ENCODE measurements around the gene SOX8. TPM values are rescaled to one million over a fixed set of nuclear protein-coding genes. Genes with fewer than 3 reads are reported as not detected.

The SOX8 gene
- total and polyA plus RNA-seq, 2 donors (not counting 1 experiment from before 2014, with no cell fraction given) = 0.03 TPM; not detected in 1

DNA sequence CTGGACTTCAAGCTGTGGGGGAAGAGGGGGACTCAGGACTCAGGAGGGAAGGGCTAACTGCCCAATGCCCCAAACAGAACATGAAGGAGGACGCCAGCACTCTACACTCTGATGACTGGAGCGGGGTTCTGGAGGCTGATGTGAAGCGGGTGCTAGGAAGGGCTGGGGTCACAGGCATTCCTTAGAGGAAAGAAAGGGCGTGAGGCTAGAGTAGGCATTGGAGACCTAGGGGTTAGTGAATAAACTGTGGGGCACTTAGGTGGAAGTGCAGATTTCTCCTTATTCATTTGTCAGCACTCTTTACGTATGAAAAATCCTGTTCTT lies 10.0 kb upstream of the SOX8 start:
- H3K4me3 ChIP-seq (replicated peaks in 1 of 4; ENCODE audit: control extremely low read depth in 1 of 4, insufficient read depth in 1 of 4, low read depth in 3 of 4, low read length in 4 of 4) = no peak overlapping the region
- no peak for TF ChIP-seq EZH2 (IDR thresholded peaks at IDR 0.05; ENCODE audit: low read length, missing control alignments)
- TF ChIP-seq, protein P1, sequence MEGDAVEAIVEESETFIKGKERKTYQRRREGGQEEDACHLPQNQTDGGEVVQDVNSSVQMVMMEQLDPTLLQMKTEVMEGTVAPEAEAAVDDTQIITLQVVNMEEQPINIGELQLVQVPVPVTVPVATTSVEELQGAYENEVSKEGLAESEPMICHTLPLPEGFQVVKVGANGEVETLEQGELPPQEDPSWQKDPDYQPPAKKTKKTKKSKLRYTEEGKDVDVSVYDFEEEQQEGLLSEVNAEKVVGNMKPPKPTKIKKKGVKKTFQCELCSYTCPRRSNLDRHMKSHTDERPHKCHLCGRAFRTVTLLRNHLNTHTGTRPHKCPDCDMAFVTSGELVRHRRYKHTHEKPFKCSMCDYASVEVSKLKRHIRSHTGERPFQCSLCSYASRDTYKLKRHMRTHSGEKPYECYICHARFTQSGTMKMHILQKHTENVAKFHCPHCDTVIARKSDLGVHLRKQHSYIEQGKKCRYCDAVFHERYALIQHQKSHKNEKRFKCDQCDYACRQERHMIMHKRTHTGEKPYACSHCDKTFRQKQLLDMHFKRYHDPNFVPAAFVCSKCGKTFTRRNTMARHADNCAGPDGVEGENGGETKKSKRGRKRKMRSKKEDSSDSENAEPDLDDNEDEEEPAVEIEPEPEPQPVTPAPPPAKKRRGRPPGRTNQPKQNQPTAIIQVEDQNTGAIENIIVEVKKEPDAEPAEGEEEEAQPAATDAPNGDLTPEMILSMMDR (conservative IDR thresholded peaks at IDR 0.05 in 1 of 2, IDR thresholded peaks at IDR 0.05 in 1 of 2; ENCODE audit: low read depth in 1 of 2, low read length in 2 of 2) = no peak
- H3K9ac ChIP-seq (ENCODE audit: insufficient read depth, low read length) = no peak overlapping the region
- H3K36me3 ChIP-seq (ENCODE audit: control insufficient read depth, insufficient read depth, low read length) = no peaks in the 10 kb centered on the region
- H3K27me3 ChIP-seq (ENCODE audit: control insufficient read depth, insufficient read depth, low read length) = peaks cover 12% of the 10 kb centered on the region
- no peaks in the 10 kb centered on the region for H3K79me2 ChIP-seq (ENCODE audit: control insufficient read depth, insufficient read depth, low read length)
- H3K4me1 ChIP-seq (ENCODE audit: control insufficient read depth, extremely low read depth, insufficient read depth, low read length) = peaks cover 2% of the 10 kb centered on the region
- no peak overlapping the region for H2AFZ ChIP-seq (ENCODE audit: low read length)
- no peak overlapping the region for H3K4me2 ChIP-seq (ENCODE audit: extremely low read depth, insufficient read depth, low read length)
- no peak overlapping the region for H3K27ac ChIP-seq (ENCODE audit: insufficient read depth, low read length)
- H3K9me3 ChIP-seq (ENCODE audit: control insufficient read depth, insufficient read depth, low read depth, low read length) = no peaks in the 10 kb centered on the region
- DNase-seq (ENCODE audit: low read depth in 2 of 2) = no peak
- H4K20me1 ChIP-seq (ENCODE audit: control insufficient read depth, extremely low read depth, insufficient read depth, low read length) = no peaks in the 10 kb centered on the region

DNA sequence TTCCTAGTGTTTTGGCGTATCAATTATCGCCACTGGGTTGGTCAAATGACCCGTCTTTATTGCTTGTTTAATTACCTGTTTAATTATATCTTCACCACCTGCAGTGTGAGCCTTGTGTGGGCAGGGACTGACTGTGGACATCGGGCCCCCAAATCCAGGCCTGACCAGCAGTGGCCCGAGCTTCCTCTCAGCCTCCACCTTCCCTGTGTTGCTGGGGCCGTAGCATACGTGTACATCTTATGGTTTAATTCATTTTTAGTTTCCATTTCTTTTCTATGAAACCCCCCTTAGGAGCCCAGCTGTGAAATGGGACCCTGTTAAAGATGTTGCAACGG lies 9.6 kb upstream of the SOX8 start:
- TF ChIP-seq, protein P1 (conservative IDR thresholded peaks at IDR 0.05 in 1 of 2, IDR thresholded peaks at IDR 0.05 in 1 of 2; ENCODE audit: low read depth in 1 of 2, low read length in 2 of 2) = no peak
- no peak for TF ChIP-seq EZH2 (IDR thresholded peaks at IDR 0.05; ENCODE audit: low read length, missing control alignments)
- H3K9ac ChIP-seq (ENCODE audit: insufficient read depth, low read length) = no peak overlapping the region
- no peak overlapping the region for H2AFZ ChIP-seq (ENCODE audit: low read length)
- H3K27me3 ChIP-seq (ENCODE audit: control insufficient read depth, insufficient read depth, low read length) = peaks cover 12% of the 10 kb centered on the region
- H3K4me2 ChIP-seq (ENCODE audit: extremely low read depth, insufficient read depth, low read length) = no peak overlapping the region
- no peaks in the 10 kb centered on the region for H3K79me2 ChIP-seq (ENCODE audit: control insufficient read depth, insufficient read depth, low read length)
- no peaks in the 10 kb centered on the region for H3K36me3 ChIP-seq (ENCODE audit: control insufficient read depth, insufficient read depth, low read length)
- no peak for DNase-seq (ENCODE audit: low read depth in 2 of 2)
- no peak overlapping the region for H3K27ac ChIP-seq (ENCODE audit: insufficient read depth, low read length)
- H3K4me3 ChIP-seq (replicated peaks in 1 of 4; ENCODE audit: control extremely low read depth in 1 of 4, insufficient read depth in 1 of 4, low read depth in 3 of 4, low read length in 4 of 4) = no peak overlapping the region
- H3K4me1 ChIP-seq (ENCODE audit: control insufficient read depth, extremely low read depth, insufficient read depth, low read length) = peaks cover 2% of the 10 kb centered on the region
- H4K20me1 ChIP-seq (ENCODE audit: control insufficient read depth, extremely low read depth, insufficient read depth, low read length) = no peaks in the 10 kb centered on the region
- no peaks in the 10 kb centered on the region for H3K9me3 ChIP-seq (ENCODE audit: control insufficient read depth, insufficient read depth, low read depth, low read length)

DNA sequence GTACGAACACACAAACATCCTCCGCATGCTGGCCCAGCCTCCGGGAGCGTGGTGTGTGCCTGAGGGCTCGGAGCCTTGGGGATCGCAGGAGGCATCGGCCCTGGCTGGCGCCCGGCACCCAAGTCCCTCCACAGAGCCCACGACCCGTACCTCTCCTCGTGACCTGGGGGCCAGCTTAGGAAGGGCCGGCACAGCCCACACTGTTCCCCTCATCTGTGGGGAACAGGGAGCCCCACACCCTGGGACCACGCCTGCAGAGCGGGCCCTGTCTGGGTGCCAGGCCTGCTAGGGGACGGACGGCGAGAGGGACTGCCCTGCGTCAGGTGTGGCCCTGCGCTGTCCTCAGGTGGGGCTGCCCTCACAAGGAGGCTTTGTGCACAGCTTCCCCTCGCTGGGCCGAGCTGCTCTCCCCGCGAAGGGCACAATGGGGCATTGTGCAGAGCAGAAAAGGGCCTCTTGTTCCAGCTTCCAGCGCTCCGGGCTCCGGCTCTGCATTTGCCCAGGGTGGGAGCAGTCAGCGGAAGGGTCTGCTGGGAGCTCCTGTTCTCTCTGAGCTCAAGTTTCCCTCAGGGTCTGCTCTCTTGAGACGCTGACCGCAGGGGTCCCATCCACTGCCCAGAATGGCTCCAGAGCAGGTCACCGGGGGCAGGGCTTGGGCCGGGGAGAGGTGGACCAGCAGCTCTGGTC lies 9.1 kb upstream of the SOX8 start:
- Histone ChIP-seq H4K20me1 (ENCODE audit: control insufficient read depth, extremely low read depth, insufficient read depth, low read length) (no peaks in the 10 kb centered on the region), H3K9ac (ENCODE audit: insufficient read depth, low read length) (no peak overlapping the region), H2AFZ (ENCODE audit: low read length) (no peak overlapping the region), H3K27me3 (ENCODE audit: control insufficient read depth, insufficient read depth, low read length) (peaks cover 12% of the 10 kb centered on the region), H3K4me1 (ENCODE audit: control insufficient read depth, extremely low read depth, insufficient read depth, low read length) (peaks cover 2% of the 10 kb centered on the region), H3K79me2 (ENCODE audit: control insufficient read depth, insufficient read depth, low read length) (no peaks in the 10 kb centered on the region), H3K27ac (ENCODE audit: insufficient read depth, low read length) (no peak overlapping the region), H3K9me3 (ENCODE audit: control insufficient read depth, insufficient read depth, low read depth, low read length) (no peaks in the 10 kb centered on the region), H3K36me3 (ENCODE audit: control insufficient read depth, insufficient read depth, low read length) (no peaks in the 10 kb centered on the region), H3K4me3 (replicated peaks in 1 of 4; ENCODE audit: control extremely low read depth in 1 of 4, insufficient read depth in 1 of 4, low read depth in 3 of 4, low read length in 4 of 4) (no peak overlapping the region), H3K4me2 (ENCODE audit: extremely low read depth, insufficient read depth, low read length) (no peak overlapping the region)
- TF ChIP-seq, protein P1 (conservative IDR thresholded peaks at IDR 0.05 in 1 of 2, IDR thresholded peaks at IDR 0.05 in 1 of 2; ENCODE audit: low read depth in 1 of 2, low read length in 2 of 2) = no peak
- TF ChIP-seq EZH2 (IDR thresholded peaks at IDR 0.05; ENCODE audit: low read length, missing control alignments) = no peak
- DNase-seq (ENCODE audit: low read depth in 2 of 2) = no peak

Data from fibroblast of lung (primary cell).